Iris pigment epithelial cell (primary cell): Measurements from ENCODE around the gene PAGE2B.
"Not testable (repeated sequence)": the region's sequence is repeated elsewhere in the genome, so short reads cannot be mapped to it uniquely, and the experiment has no call there.

ENCODE experiments used
- DNase-seq: peaks from one replicate; pipeline ENCODE4 v3.0.0-alpha.2; 2011; ENCODE audit warnings: low read depth

PAGE2B gene

DNA sequence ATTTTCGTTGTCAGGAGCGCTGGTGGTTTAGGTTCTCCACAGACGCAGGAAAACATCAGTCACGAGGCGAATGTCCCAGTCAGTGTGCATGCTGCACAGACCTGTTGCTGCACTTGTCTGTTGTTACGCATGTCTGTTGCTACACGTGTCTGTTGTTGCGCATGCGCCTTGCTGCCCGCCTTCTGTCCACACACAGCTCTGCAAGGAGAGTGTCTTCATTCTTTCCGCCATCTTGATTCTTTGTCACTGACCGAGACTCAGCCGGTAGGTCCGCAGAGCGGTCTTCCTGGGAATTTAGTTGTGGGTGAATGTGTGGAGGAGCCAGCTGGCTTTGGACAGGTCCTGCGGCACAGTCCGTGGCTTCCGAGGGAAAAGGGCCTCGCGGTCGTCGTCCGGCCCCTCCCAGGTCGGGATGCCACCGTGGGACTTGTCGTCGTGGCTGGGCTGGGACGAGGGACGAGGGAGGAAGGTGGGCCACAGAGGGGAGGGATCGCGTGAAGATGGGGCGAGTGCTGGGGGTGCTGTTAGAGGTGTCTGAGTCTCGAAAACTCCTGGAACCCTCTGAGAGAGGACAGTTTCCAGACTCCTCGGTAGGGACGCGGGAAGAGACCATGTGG, at the start of gene PAGE2B:
Gene PAGE2B (plus strand): TSS at position 180 of the 617 bp plus-strand sequence. CDS start 1,012 bp downstream, outside the sequence.
- no peak for DNase-seq

DNA sequence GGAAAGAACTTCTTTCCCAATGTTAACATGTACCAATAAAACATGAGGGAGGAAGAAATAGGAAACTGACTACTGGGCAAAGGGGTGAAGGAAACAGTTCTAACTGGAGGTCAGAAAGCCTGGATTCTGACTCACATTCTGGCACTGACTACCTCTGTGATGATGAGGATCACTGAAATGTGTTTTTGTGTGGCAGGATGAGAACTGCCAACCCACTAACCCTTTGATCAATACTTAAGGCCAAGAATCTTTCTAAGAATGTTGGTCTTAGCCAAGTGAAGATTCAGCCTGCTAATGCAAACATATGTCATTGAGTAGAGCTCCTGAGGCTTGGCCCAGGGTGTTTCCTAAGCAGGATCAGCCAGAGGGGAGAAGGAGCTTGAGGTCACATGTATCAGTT, 48.7 kb upstream of the PAGE2B start:
- DNase-seq, result no peak

DNA sequence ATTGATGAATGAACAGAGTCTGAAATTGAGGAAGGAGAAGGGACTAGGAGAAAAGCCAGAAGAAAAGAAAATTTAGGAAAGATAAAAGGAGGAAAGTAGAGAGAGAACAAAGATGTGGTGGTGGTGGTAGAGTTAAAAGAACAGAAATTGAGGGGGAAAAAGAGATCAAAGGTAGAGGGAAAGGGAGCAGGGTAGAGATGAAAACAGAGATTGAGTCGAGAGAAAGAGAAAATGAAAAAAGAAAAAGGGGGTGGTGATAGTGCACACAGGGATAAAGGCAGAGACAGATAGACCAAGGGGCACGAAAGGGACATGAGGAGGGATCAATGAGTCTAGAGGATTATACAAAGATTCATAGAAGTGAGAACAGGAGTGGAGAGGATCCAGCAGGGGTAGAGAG, 48.0 kb upstream of the PAGE2B start:
- no peak for DNase-seq

DNA sequence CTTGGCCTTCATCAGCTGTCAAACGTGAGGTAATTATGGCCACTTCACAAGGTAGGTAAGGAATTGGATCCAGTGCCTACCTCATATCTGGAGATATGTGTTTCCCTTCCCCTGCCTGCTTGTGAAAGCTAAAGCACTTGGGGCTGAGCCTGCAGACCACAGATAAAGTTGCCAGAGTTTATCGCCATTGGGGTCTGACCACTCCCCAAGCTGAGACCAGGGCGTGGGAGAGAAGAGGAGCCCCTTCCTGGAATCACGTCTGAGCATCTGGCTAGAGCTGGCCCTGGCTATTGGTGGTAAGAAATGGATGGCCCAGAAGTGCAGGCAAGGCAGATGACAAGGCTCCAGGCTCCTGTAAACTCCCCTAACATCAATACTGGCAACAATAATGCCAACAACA, 46.8 kb upstream of the PAGE2B start:
- no peak for DNase-seq

DNA sequence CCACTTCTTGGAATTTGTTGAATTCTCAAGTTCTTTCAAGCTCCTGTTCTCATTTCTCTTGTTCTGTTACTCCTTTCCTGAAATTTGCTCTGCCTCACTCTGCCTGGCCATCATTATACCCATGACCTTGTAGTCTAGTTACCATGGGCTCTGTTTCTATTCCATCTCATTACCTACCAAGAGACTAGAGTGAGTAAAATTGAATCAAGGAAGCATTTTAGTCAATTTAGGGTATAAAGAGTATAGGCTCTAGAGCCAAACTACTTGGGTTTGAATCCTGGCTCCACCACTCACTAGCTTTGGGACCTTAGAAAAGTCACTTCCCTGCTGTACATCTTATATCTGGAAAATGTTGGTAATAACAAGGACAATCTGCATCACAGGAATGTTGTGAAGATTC, 46.2 kb upstream of the PAGE2B start:
- DNase-seq, result no peak

DNA sequence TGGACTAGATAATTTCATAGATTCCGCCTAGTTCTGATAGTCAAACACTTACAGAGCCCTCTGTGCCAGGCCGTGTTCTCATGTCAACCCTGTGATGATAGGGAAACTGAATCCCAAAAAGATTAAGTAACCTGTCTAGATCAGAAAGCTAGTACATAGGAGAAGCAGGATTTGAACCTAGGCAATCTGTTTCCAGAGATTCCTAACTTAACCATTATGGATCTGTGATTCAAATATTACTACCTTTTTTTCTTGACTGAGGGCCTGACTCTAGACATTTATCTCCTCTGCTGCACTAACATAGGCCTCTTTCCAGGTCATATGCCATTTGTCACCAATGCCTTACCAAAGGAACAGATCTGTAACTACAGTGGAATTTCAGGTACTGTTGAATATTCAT, 45.5 kb upstream of the PAGE2B start:
- DNase-seq, result no peak

DNA sequence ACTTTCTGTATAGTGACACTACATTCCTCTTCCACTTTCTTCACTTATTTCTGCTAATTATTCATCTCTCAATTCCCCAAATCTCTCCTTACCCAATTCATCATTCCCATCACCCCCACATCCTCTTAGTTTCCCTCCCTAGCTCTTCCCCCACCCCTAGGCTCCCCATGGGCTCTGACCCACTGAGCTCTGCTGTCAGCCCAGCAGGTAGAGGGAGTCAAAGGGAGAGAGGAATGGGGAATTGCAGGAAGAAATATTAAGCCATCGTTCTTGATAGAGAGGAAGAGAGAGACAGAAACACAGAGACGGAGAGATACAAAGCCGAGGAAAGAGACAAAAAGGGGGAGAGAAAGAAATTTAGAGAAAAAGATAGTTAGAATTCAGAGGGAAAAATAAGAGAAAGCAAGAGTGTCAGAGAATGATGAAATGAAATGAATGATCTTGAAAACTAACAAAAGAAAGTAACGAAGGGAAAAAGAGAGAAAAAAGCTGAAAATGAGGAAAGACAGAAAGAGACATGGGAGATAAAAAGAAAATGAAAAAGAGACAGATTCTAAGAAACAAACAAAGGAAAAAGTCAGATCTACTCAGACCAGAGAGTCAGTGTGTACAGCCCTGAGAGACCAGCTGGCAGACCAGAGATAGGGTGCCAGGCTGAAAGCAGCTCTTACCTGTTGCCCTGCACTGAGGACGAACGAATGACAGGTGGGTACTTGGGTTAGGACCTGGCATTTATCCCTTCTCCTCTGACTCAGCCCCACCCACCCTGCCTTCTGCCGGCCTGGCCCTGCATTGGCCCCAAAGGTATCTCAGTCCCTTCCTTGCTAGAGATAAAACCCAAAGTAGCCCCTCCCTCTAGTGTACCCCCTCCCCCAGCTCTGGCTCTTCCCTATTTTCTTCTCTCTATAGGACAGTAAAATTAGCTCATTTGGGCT, 44.3 kb upstream of the PAGE2B start, which contains the start of gene ALAS2:
Gene ALAS2 (minus strand): TSS at position 707 of the 935 bp plus-strand sequence. CDS start 4,977 bp downstream, outside the sequence.
- DNase-seq, result no peak

DNA sequence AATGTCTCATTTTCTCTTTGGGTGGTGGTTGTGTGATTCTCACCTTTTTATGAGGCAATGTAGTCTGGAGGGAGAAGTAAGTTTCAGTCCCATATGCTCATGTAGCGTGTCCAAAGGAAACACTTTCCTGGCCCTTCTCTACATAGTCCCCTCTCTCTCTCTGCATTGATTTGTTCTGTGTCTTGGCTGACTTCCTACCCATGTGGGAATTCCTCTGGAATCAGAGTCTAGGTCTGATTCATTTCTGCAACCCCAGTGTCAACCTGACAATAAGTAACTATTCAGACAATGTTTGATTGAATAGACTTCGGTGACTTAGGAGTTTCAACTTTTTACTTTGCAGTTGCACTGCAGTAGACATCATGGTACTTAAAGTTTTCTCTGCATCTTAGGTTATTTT, 41.4 kb upstream of the PAGE2B start:
- no peak for DNase-seq

GRCh38 chrX:55039471-55039870, 35.4 kb upstream of the PAGE2B start:
- DNase-seq, result no peak

DNA sequence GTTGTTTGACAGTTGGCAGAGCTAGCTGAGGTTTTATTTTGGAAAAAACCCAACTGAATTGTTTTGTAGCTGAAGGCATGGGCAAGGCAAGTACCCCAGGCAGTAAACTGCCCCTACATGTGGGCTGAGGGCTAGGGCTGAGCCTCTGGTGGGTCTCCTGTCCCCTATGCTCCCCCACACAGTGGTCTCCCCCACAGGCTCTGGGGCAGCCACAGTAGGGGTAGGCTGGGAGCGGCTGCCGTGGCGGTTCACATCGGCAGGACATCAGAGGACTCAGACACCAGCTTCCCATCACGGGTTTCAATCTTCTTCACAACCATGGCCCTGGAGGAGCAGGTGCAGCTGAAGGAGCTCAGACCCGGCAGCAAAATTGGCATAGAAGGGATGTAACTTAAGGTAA, 33.3 kb upstream of the PAGE2B start:
- DNase-seq, result no peak

GRCh38 chrX:55050599-55050998, 24.2 kb upstream of the PAGE2B start:
- not testable (repeated sequence) for DNase-seq

DNA sequence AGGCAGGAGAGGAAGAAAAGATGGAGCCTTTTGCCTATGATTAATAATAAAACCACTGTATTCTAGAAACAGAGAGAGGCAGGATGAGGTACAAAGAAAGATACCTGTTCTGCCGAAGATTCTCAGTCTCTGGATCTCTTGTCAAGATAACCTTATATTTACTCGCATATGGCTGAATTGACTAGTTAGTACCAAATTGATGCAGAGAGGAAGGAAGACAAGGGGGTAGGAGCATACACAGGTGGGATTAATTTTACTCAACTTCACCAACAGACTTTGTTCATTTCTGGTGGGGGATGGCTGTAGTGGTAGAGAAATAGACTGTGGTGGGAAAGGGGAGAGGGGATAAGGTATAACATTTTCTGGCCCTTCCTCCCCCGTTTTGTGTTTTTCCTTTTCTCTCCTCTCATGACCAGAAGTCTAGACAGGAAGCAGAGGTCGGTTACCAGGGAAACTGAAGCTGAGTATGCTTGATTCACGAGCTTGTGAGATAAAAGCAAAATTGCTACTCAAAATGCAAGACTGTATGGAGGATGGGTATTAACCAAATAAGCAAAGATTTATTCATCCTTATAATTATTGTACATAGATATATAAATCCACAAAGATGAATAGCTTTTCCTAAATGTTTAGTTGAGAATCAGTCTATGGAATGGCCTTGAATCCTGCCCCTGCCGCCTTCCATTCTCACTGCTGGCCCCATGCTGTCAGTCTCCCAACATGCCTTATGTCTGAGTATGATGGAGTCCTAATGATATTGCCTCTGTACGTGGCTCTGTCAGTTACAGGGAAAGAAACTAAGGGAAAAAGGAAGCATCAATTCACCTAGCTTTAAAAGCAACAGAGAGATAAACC, 17.8 kb upstream of the PAGE2B start:
- DNase-seq, result peak; percentile 67

DNA sequence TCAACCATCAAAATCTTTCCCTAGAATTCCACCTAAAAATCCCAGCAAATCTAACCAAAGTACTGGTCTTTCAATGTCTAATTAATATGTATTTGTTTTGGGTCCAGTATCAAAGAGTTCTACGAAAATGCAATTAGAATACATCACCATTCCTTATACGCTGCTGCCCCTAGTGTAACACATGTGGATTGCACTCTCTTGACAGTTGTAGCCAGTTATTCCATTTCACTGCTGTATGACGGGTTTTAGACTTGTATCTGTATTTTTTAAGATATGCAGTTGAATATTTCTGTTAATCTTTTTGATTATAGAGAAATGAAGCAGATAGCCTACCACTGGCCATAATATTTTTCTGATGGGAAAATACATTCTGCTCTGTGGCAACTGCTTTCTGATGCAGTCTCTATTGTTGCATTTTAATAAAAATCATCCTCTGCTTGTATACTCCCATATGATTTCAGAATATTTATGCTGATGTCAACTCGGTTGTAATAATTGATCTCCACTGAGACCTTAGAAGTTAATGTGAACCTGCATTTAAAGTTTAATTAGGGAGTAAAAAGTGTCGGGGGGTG, 17.1 kb upstream of the PAGE2B start:
- peak; percentile 34 for DNase-seq

DNA sequence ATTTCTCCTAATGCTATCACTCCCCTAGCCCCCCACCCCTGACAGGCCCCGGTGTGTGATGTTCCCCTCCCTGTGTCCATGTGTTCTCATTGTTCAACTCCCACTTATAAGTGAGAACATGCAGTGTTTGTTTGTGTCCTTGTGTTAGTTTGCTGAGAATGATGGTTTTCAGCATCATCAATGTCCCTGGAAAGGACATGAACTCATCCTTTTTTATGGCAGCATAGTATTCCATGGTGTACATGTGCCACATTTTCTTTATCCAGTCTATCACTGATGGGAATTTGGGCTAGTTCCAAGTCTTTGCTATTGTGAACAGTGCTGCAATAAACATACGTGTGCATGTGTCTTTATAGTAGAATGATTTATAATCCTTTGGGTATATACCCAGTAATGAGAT, 7.7 kb upstream of the PAGE2B start:
- not testable (repeated sequence) for DNase-seq

GRCh38 chrX:55072286-55072685, 2.5 kb upstream of the PAGE2B start:
- DNase-seq, result no peak

DNA sequence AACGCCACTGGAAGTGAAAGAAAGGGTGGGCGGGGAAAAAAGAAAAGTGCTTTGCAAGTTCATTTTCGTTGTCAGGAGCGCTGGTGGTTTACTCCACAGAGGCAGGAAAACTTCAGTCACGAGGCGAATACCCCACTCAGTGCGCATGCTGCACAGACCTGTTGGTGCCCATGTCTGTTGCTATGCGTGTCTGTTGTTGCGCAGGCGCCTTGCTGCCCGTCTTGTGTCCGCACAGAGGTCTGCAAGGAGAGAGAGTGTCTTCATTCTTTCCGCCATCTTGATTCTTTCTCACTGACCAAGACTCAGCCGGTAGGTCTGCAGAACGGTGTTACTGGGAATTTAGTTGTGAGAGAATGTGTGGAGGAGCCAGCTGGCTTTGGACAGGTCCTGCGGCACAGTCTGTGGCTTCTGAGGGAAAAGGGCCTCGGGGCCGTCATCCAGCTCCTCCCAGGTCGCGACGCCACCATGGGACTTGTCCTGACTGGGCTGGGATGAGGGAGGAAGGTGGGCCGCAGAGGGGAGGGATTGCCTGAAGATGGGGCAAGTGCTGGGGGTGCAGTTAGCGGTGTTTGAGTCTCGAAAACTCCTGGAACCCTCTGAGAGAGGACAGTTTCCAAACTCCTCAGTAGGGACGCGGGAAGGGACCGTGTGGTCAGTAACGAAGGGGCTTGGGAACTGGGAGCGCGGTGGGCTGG, 14.1 kb downstream of the PAGE2B start, which contains the start of gene PAGE2:
Gene PAGE2 (plus strand): TSS at position 224 of the 695 bp plus-strand sequence. CDS start 1,003 bp downstream, outside the sequence.
- DNase-seq, result no peak

- DNase-seq, result no peak
These were observed 23.9 kb downstream of the PAGE2B start for GRCh38 chrX:55098691-55099090.

- no peak for DNase-seq
These were observed 24.3 kb downstream of the PAGE2B start for GRCh38 chrX:55099162-55099561.

DNA sequence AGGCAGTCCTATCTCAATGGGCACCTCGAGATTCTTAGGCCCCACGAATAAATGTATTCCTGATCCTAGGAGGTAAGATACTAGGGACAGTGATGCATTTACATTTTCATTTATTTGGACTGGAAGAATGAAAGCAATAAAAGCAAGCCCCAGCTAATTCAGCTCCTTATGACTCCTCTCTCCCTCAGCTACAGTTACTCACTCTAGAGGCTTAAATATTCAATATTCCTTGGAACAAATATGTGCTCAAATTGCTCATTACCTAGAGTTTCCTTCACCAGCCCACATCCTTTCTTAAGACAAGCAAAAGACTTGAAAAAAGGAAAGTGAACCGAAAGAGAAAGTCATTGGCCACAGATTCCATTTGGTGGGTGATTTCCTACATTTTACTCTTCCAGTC, 27.9 kb downstream of the PAGE2B start:
- no peak for DNase-seq

DNA sequence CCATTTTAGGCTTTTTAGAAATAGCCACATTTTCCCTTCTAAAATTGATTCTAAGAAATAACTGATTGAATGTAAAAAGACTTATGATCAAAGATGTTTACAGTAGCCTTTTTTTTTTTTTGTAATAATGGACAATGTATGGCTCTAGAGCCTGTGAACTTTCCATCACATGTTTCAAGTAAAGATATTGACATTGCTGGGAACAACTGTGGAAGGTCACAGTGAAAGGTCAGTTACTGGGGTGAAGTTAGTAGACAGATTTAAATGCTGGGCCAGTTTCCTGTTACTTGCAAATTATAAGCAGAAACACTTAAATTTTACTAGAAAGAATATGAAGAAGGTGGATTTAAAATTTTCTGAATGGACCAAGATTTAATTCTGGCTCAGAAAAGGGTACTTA, 32.4 kb downstream of the PAGE2B start:
- no peak for DNase-seq

DNA sequence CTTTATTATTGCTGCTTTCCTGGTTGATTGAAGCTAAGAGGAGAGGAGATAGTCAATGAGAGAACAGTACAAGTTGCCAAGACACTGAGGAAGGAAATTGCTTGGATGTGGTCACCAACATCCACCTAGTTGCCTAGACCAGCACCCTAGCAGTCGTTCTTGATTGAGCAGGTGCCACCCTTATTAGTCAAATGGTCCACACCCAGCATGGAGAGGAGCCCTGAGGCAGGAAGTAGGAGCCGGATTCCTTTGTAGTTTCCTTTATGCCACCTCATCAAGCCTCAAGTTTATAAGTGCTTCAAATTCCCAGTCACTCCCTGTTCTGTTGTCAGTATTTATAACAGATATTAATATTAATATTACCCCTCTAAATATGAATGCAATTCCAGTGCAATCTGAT, 33.1 kb downstream of the PAGE2B start:
- DNase-seq, result no peak
